Measurements from ENCODE around the gene PNPLA8. TPM values are rescaled to one million over a fixed set of nuclear protein-coding genes. Genes with fewer than 3 reads are reported as not detected.

PNPLA8 gene
- total RNA-seq, 4 donors from 2014 or later: 4.8 to 41.9 (median 18.5) TPM

DNA sequence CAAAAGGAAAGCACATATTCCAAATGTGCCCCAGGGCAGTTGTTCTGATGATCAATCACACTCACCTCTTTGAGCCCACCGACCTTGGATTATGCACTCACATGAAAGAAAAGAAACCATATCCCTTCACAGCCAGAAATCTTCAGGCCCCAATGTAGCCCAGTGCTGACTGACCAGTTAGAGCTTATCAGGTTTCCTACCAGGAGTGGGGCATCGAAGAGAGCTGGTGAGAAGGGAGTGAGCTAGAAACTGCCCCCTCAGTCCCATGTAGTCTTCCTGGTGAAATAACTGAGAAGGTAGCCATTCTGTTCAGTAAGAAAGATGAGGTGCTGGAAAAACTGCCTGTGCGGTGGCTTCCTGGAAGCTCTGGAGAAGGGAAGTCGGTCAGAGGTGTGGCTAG lies 101.9 kb downstream of the PNPLA8 start:
- WGBS, 2 donors (ENCODE audit: low coverage in 1 of 2): 72 to 81% methylated on average over 3 to 4 of the region's 4 CpGs
- Histone ChIP-seq H3K27ac (no peak overlapping the region), H3K27me3 (no peaks in the 10 kb centered on the region), H3K4me3 (no peak overlapping the region), H3K4me1 (no peaks in the 10 kb centered on the region), H3K36me3 (no peaks in the 10 kb centered on the region), H3K9me3 (no peaks in the 10 kb centered on the region)
- intact Hi-C loops (cut with DNase I; ENCODE audit: low total_unique reads) (no loop called here), in situ Hi-C loops (cut with MboI; ENCODE audit: low pct_ligation_motif_present in 1 of 4, low pct_unique_long_range_greater_than_20kb in 1 of 4, low sequenced_read_pairs in 3 of 4) (no loop called here)
- TF ChIP-seq POLR2A (IDR thresholded peaks at IDR 0.05) (no peak), CTCF (IDR thresholded peaks at IDR 0.05) (no peak), POLR2AphosphoS5 (IDR thresholded peaks at IDR 0.05) (no peak), EP300 (IDR thresholded peaks at IDR 0.05; ENCODE audit: low read depth) (no peak)
- no peak for DNase-seq

DNA sequence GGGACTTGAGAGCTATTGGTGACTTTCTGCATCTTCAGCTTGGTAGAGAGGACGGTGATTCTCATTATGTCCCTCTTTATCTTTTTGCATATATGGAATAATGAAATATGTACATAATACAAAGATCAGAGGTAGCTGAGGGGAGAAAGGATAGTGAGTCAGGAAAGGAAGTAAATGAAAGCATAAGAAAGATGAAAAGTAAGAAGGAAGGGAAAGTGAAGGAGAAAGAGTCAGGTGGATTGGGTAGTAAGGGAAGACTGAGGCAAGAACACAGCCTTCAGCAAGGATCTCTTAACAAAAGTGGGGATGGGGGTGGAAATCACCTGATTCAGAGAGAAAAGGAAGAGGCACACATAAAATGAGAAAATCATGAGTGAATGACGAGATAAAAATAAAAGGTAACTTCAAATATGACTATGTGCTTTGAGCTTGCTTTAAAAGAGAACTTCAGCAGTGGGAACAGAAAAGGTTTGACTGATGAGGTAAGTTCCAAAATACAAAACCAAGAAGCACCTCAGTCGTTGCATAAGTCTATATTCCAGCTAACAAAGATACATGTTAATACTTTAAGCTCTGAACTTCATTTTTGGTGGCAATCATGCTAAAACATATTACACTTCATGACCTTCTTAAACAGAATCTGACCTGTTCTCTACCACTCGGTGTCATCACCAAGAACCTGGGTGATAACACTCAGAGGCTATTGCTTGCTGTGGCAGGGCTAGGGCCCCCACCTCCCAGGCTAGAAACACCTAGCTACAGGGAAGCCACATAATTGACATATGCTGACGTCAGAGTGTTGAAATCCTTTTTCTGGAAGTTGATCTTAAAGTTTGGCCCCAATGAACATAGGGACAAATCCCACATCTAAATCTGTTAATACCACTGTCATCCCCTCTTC lies 102.6 kb downstream of the PNPLA8 start:
- in situ Hi-C loops (cut with MboI; ENCODE audit: low pct_ligation_motif_present in 1 of 4, low pct_unique_long_range_greater_than_20kb in 1 of 4, low sequenced_read_pairs in 3 of 4): no loop called here
- Histone ChIP-seq H3K4me1 (no peaks in the 10 kb centered on the region), H3K9me3 (no peaks in the 10 kb centered on the region), H3K4me3 (no peak overlapping the region), H3K36me3 (no peaks in the 10 kb centered on the region), H3K27ac (no peak overlapping the region), H3K27me3 (no peaks in the 10 kb centered on the region)
- TF ChIP-seq POLR2A (IDR thresholded peaks at IDR 0.05) (no peak), EP300 (IDR thresholded peaks at IDR 0.05; ENCODE audit: low read depth) (no peak), POLR2AphosphoS5 (IDR thresholded peaks at IDR 0.05) (no peak), CTCF (IDR thresholded peaks at IDR 0.05) (no peak)
- 69 to 71% methylated on average over 4 to 5 of the region's 5 CpGs for WGBS, 2 donors (ENCODE audit: low coverage in 1 of 2)
- intact Hi-C loops (cut with DNase I; ENCODE audit: low total_unique reads): no loop called here
- no peak for DNase-seq

DNA sequence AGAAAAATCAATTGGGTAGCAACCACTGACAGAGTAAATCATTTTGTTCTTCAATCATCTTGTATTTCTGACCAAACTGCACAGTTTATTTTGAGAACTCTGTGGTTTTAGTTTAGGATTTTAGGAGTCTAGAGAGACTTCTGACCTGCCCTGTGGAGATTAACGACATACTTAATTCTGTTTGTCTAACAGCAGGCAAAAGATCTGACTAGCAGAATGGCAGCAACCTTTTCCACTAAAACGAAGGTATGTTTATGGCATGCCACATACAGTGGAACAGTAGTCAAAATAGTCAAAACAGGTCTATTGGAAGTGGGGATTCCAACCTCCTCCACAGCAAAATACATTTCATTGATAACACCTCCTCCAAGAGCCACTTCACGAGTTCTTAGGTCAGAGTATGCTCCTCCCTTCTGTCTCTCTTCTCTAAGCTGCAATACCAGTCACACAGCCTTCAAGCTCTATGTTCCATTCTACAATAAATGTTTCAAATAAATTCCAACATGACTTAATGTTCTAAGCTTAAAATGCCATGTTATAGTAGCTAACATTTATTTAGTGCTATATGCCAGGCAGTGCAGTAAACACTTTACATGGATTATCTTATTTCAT lies 104.1 kb downstream of the PNPLA8 start:
- no peak for DNase-seq
- Histone ChIP-seq H3K36me3 (no peaks in the 10 kb centered on the region), H3K27me3 (no peaks in the 10 kb centered on the region), H3K4me3 (no peak overlapping the region), H3K9me3 (no peaks in the 10 kb centered on the region), H3K27ac (no peak overlapping the region), H3K4me1 (no peaks in the 10 kb centered on the region)
- in situ Hi-C loops (cut with MboI; ENCODE audit: low pct_ligation_motif_present in 1 of 4, low pct_unique_long_range_greater_than_20kb in 1 of 4, low sequenced_read_pairs in 3 of 4) (no loop called here), intact Hi-C loops (cut with DNase I; ENCODE audit: low total_unique reads) (no loop called here)
- TF ChIP-seq POLR2AphosphoS5 (IDR thresholded peaks at IDR 0.05) (no peak), CTCF (IDR thresholded peaks at IDR 0.05) (no peak), EP300 (IDR thresholded peaks at IDR 0.05; ENCODE audit: low read depth) (no peak), POLR2A (IDR thresholded peaks at IDR 0.05) (no peak)
- WGBS, 2 donors (ENCODE audit: low coverage in 1 of 2): 35 to 37% methylated on average over 3 of the region's 3 CpGs

Other genes with a start within 250 kb of the PNPLA8 start
- 1 to 10 TPM in 3 of 4 donors, under 1 TPM in 1; 0.60 to 2.5 (median 1.8) TPM for gene NRCAM, start 69.7 kb downstream of the PNPLA8 start, total RNA-seq
- 10 to 100 TPM in 2 of 4 donors, 1 to 10 TPM in 2; 2.2 to 19.1 (median 12.8) TPM for gene THAP5, start 43.6 kb upstream of the PNPLA8 start, total RNA-seq
- 10 to 100 TPM in 2 of 4 donors, 1 to 10 TPM in 2; 2.8 to 28.3 (median 14.4) TPM for gene DNAJB9, start 43.7 kb upstream of the PNPLA8 start, total RNA-seq

Data from transverse colon (tissue), 4 donors.